Loucy (cell line): Measurements from ENCODE around the gene SEC16A.
"Not testable (repeated sequence)": the region's sequence is repeated elsewhere in the genome, so short reads cannot be mapped to it uniquely, and the experiment has no call there.

ENCODE experiments used
- EZH2phosphoT487 ChIP-seq: fragments of 200-600 bp; IDR thresholded peaks from 2 replicates; pipeline ENCODE4 v1.6.1; 2018; ENCODE audit warnings: antibody characterized with exemption, mild to moderate bottlenecking, moderate library complexity, borderline replicate concordance
- TF ChIP-seq, protein P1 (sequence below): fragments of 200-600 bp; sonication (generic); conservative IDR thresholded peaks from 2 replicates; pipeline ENCODE4 v1.5.1; 2014; ENCODE audit warnings: mild to moderate bottlenecking, antibody characterized with exemption, low read length

DNA sequence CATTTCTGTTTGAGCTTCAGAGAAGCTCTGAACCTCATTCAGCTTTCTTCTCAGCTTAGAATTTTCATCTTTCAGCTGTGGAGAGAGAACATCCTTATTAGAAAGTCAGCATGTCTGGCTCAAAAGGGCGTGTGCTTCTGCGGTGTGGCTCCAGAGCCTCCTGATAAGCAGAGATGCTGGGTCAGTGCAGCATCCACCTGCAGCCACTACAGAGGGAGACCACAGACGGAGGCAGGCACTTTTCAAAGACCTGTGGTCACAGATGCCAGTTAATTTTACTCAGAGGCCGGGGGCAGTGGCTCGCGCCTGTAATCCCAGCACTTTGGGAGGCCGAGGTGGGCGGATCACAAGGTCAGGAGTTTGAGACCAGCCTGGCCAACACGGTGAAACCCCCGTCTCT is 76.9 kb downstream of the SEC16A start:
- not testable (repeated sequence) for TF ChIP-seq EZH2phosphoT487
- TF ChIP-seq, protein P1, sequence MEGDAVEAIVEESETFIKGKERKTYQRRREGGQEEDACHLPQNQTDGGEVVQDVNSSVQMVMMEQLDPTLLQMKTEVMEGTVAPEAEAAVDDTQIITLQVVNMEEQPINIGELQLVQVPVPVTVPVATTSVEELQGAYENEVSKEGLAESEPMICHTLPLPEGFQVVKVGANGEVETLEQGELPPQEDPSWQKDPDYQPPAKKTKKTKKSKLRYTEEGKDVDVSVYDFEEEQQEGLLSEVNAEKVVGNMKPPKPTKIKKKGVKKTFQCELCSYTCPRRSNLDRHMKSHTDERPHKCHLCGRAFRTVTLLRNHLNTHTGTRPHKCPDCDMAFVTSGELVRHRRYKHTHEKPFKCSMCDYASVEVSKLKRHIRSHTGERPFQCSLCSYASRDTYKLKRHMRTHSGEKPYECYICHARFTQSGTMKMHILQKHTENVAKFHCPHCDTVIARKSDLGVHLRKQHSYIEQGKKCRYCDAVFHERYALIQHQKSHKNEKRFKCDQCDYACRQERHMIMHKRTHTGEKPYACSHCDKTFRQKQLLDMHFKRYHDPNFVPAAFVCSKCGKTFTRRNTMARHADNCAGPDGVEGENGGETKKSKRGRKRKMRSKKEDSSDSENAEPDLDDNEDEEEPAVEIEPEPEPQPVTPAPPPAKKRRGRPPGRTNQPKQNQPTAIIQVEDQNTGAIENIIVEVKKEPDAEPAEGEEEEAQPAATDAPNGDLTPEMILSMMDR, result not testable (repeated sequence)
